Amniotic epithelial cell (primary cell): ENCODE measurements around the gene MTMR1.

Source experiments
- DNase-seq: peaks from one replicate; pipeline ENCODE4 v3.0.0-alpha.2; 2010; ENCODE audit warnings: low read depth

The MTMR1 gene

GRCh38 chrX:150790021-150790420 is 96.8 kb downstream of the MTMR1 start:
- peak; percentile 16 for DNase-seq

- DNase-seq = no peak
Measured at GRCh38 chrX:150792949-150793527, 99.8 kb downstream of the MTMR1 start.

- peak; percentile 62 for DNase-seq
Measured at GRCh38 chrX:150805736-150806135, 112.5 kb downstream of the MTMR1 start.

- DNase-seq = no peak
Measured at GRCh38 chrX:150806827-150807226, 113.6 kb downstream of the MTMR1 start.

- DNase-seq = no peak
Measured at GRCh38 chrX:150813922-150814321, 120.7 kb downstream of the MTMR1 start.
